KMS-11 (cell line): ENCODE measurements around the gene SPRYD3.
"Not testable (repeated sequence)": the region's sequence is repeated elsewhere in the genome, so short reads cannot be mapped to it uniquely, and the experiment has no call there.

Experiments used
- H2AFZ ChIP-seq: fragments of 200-600 bp; sonication (generic); 2 replicates; pipeline ENCODE4 v1.6.1; 2016; ENCODE audit warnings: antibody characterized with exemption, mixed run types, low read depth
- H3K27ac ChIP-seq: fragments of 200-600 bp; sonication (generic); 2 replicates; pipeline ENCODE4 v1.6.1; 2016; ENCODE audit warnings: mild to moderate bottlenecking, mixed run types
- H3K27me3 ChIP-seq: fragments of 200-600 bp; sonication (generic); 2 replicates; pipeline ENCODE4 v1.6.1; 2017; ENCODE audit warnings: mild to moderate bottlenecking, low read depth, mixed run types, moderate library complexity; ENCODE audit not compliant: insufficient read depth
- H3K36me3 ChIP-seq: fragments of 200-600 bp; sonication (generic); 2 replicates; pipeline ENCODE4 v1.6.1; 2017; ENCODE audit warnings: mild to moderate bottlenecking, mixed run types; ENCODE audit not compliant: insufficient read depth
- H3K4me1 ChIP-seq: fragments of 200-600 bp; sonication (generic); 2 replicates; pipeline ENCODE4 v1.6.1; 2016; ENCODE audit warnings: mild to moderate bottlenecking, low read depth, mixed run types; ENCODE audit not compliant: poor library complexity, severe bottlenecking
- H3K4me2 ChIP-seq: fragments of 200-600 bp; sonication (generic); 2 replicates; pipeline ENCODE4 v1.7.0; 2016; ENCODE audit warnings: mild to moderate bottlenecking, mixed run types
- H3K4me3 ChIP-seq: fragments of 200-600 bp; sonication (generic); IDR thresholded peaks from 2 replicates; pipeline ENCODE4 v1.6.1; 2017; ENCODE audit warnings: low read depth, low read length, mixed read lengths; ENCODE audit not compliant: insufficient read depth
- H3K79me2 ChIP-seq: fragments of 200-600 bp; sonication (generic); 2 replicates; pipeline ENCODE4 v1.6.1; 2016; ENCODE audit warnings: low read depth, mixed run types; ENCODE audit not compliant: insufficient read depth
- H3K9ac ChIP-seq: fragments of 200-600 bp; sonication (generic); 2 replicates; pipeline ENCODE4 v1.6.1; 2016; ENCODE audit warnings: mild to moderate bottlenecking, mixed run types
- H4K20me1 ChIP-seq: fragments of 200-600 bp; sonication (generic); 2 replicates; pipeline ENCODE4 v1.6.1; 2016; ENCODE audit warnings: mild to moderate bottlenecking, mixed run types; ENCODE audit not compliant: insufficient read depth
- CTCF ChIP-seq: fragments of 200-600 bp; sonication (generic); conservative IDR thresholded peaks from 2 replicates; pipeline ENCODE4 v1.6.1; 2017; ENCODE audit warnings: low read depth, mild to moderate bottlenecking, antibody characterized with exemption, low read length, moderate library complexity, mixed read lengths

The SPRYD3 gene

GRCh38 chr12:53042607-53043454 is 36.4 kb downstream of the SPRYD3 start:
- Histone ChIP-seq H3K27ac (peak overlapping the region; percentile 37; the same call in 1 of the 2 replicates), H3K9ac (no peak overlapping the region), H3K4me1 (peaks cover 70% of the 10 kb centered on the region), H3K27me3 (no peaks in the 10 kb centered on the region), H3K4me2 (peak overlapping the region; percentile 42), H2AFZ (no peak overlapping the region), H4K20me1 (no peaks in the 10 kb centered on the region), H3K79me2 (no peaks in the 10 kb centered on the region), H3K4me3 (no peak overlapping the region), H3K36me3 (peaks cover 21% of the 10 kb centered on the region; the same call in 1 of the 2 replicates)
- TF ChIP-seq CTCF: no peak

GRCh38 chr12:53039851-53040250 is 39.3 kb downstream of the SPRYD3 start:
- no peak overlapping the region for H3K4me2 ChIP-seq
- H3K27me3 ChIP-seq: no peaks in the 10 kb centered on the region
- no peak for TF ChIP-seq CTCF
- peaks cover 60% of the 10 kb centered on the region for H3K4me1 ChIP-seq
- no peak overlapping the region for H3K9ac ChIP-seq
- no peak overlapping the region for H3K27ac ChIP-seq
- no peak overlapping the region for H2AFZ ChIP-seq
- H3K36me3 ChIP-seq: peaks cover 27% of the 10 kb centered on the region; the same call in 1 of the 2 replicates
- H3K4me3 ChIP-seq: no peak overlapping the region
- no peaks in the 10 kb centered on the region for H4K20me1 ChIP-seq
- H3K79me2 ChIP-seq: no peaks in the 10 kb centered on the region; the same call in 1 of the 2 replicates

- Histone ChIP-seq H3K27ac (no peak overlapping the region), H3K79me2 (peaks cover 8% of the 10 kb centered on the region; the same call in 1 of the 2 replicates), H3K27me3 (no peaks in the 10 kb centered on the region), H3K36me3 (peaks cover 47% of the 10 kb centered on the region; the same call in 1 of the 2 replicates), H3K4me2 (no peak overlapping the region), H4K20me1 (no peaks in the 10 kb centered on the region), H2AFZ (no peak overlapping the region), H3K4me3 (no peak overlapping the region), H3K9ac (no peak overlapping the region), H3K4me1 (peaks cover 38% of the 10 kb centered on the region)
- TF ChIP-seq CTCF: no peak
These were observed 42.4 kb downstream of the SPRYD3 start for GRCh38 chr12:53036802-53037201.

GRCh38 chr12:53034459-53034858 is 44.7 kb downstream of the SPRYD3 start:
- Histone ChIP-seq H3K36me3 (peaks cover 54% of the 10 kb centered on the region; the same call in 1 of the 2 replicates), H3K27me3 (no peaks in the 10 kb centered on the region), H4K20me1 (no peaks in the 10 kb centered on the region), H3K4me2 (no peak overlapping the region), H3K9ac (no peak overlapping the region), H3K27ac (no peak overlapping the region), H2AFZ (no peak overlapping the region), H3K4me3 (no peak overlapping the region), H3K79me2 (peaks cover 23% of the 10 kb centered on the region; the same call in 1 of the 2 replicates), H3K4me1 (peaks cover 14% of the 10 kb centered on the region)
- TF ChIP-seq CTCF: no peak

GRCh38 chr12:53033832-53034231 is 45.4 kb downstream of the SPRYD3 start:
- not testable (repeated sequence) for H3K27ac ChIP-seq, H4K20me1 ChIP-seq, H3K9ac ChIP-seq, H3K4me3 ChIP-seq, H3K4me1 ChIP-seq, H3K4me2 ChIP-seq, H3K27me3 ChIP-seq, H2AFZ ChIP-seq
- Histone ChIP-seq H3K79me2 (peaks cover 23% of the 10 kb centered on the region; the same call in 1 of the 2 replicates), H3K36me3 (peaks cover 50% of the 10 kb centered on the region; the same call in 1 of the 2 replicates)
